K562 (cell line): ENCODE data around the gene DHRS3. TPM values are rescaled to one million over a fixed set of nuclear protein-coding genes. Genes with fewer than 3 reads are reported as not detected.
A peak's percentile ranks its signal among the peaks of the same experiment; 100 is the strongest.

Experiments used
- ATAC-seq: fragments of 200-7000 bp; cut with Tn5 transposase; 3 replicates; pipeline ENCODE4 v1.9.1; 2020; ENCODE audit warnings: moderate library complexity
- BruUV-seq: library from RNA; stranded (reverse); fragments of 400-500 nt; replicated peaks from 2 replicates; lab custom pipeline; 2021; lab: Mats Ljungman, UMichigan
- CTCF ChIA-PET: fragments of 300-600 bp; formaldehyde crosslinking; extraction: SDS; loops from one replicate; lab custom pipeline; 2021; ENCODE audit warnings: low intra/inter-chr PET ratio; lab: Yijun Ruan, JAX
- POLR2A ChIA-PET: fragments of 300-600, 350-650 bp; sonication (Branson Sonifier 250); formaldehyde crosslinking; extraction: SDS; loops from one replicate; lab custom pipeline; 2021; ENCODE audit warnings: antibody characterized with exemption, inconsistent platforms; lab: Yijun Ruan, JAX
- DNase-seq, 4 experiments: peaks; one replicate each; pipeline versions ENCODE4 v3.0.0 to v3.0.0-alpha.2; 2011 to 2018; ENCODE audit warnings: low spot score in 3 of 4, mixed read lengths in 3 of 4; ENCODE audit errors: extremely low read depth in 1 of 4
- FAIRE-seq: peaks from 2 replicates; lab custom pipeline; 2011; peaks lifted over from hg19 to GRCh38; lab: Jason Lieb, UNC
- H2AFZ ChIP-seq: 2 replicates; pipeline ENCODE4 v1.6.0; 2011; ENCODE audit warnings: low read depth, low read length, control low read depth, inconsistent platforms
- H3K27ac ChIP-seq: fragments of 200-600 bp; 3 replicates; pipeline ENCODE4 v1.8.0; 2011; ENCODE audit warnings: low read depth, mild to moderate bottlenecking, control low read depth, inconsistent platforms, low read length, moderate library complexity, mixed read lengths; ENCODE audit errors: extremely low read depth
- H3K27me3 ChIP-seq, 2 experiments: fragments of 300-600 bp in 1 of 2; 2 replicates in 1 of 2; 3 replicates in 1 of 2; pipeline versions ENCODE4 v1.6.0 to v1.8.0; 2011; ENCODE audit warnings: inconsistent platforms in 2 of 2, low read length in 2 of 2, mild to moderate bottlenecking in 1 of 2, mixed read lengths in 1 of 2, moderate library complexity in 1 of 2; ENCODE audit not compliant: control insufficient read depth in 2 of 2, insufficient read depth in 2 of 2
- H3K36me3 ChIP-seq: fragments of 300-600 bp; 3 replicates; pipeline ENCODE4 v1.8.0; 2011; ENCODE audit warnings: mild to moderate bottlenecking, low read length, inconsistent platforms; ENCODE audit not compliant: control insufficient read depth, insufficient read depth
- H3K4me1 ChIP-seq, 2 experiments: fragments of 200-600 bp in 1 of 2; replicated peaks in 1 of 2; 2 replicates in 1 of 2; 3 replicates in 1 of 2; pipeline versions ENCODE4 v1.5.1 to v1.8.0; 2011; ENCODE audit warnings: inconsistent platforms in 2 of 2, low read length in 2 of 2, mild to moderate bottlenecking in 1 of 2, mixed read lengths in 1 of 2, moderate library complexity in 1 of 2; ENCODE audit not compliant: control insufficient read depth in 2 of 2, insufficient read depth in 2 of 2
- H3K4me2 ChIP-seq: 2 replicates; pipeline ENCODE4 v1.6.1; 2011; ENCODE audit warnings: low read length, control low read depth, inconsistent platforms, mixed read lengths; ENCODE audit not compliant: insufficient read depth
- H3K4me3 ChIP-seq: fragments of 200-600 bp; sonication (generic), shearing (Covaris generic); 2 replicates; pipeline ENCODE4 v1.5.1; 2016; ENCODE audit warnings: control low read depth, inconsistent platforms
- H3K79me2 ChIP-seq: fragments of 200-600 bp; 3 replicates; pipeline ENCODE4 v1.8.0; 2011; ENCODE audit warnings: low read length, inconsistent platforms; ENCODE audit not compliant: control insufficient read depth, insufficient read depth
- H3K9ac ChIP-seq, 2 experiments: 2 replicates each; pipeline versions ENCODE4 v1.6.0 to v1.6.1; 2011; ENCODE audit warnings: low read depth in 2 of 2, low read length in 2 of 2, control low read depth in 1 of 2, inconsistent platforms in 1 of 2, mild to moderate bottlenecking in 1 of 2, mixed read lengths in 1 of 2; ENCODE audit not compliant: insufficient read depth in 1 of 2
- H3K9me1 ChIP-seq: one replicate; pipeline ENCODE4 v1.6.0; 2011; ENCODE audit warnings: inconsistent platforms, mild to moderate bottlenecking, low read length, moderate library complexity; ENCODE audit not compliant: control insufficient read depth, insufficient read depth
- H3K9me3 ChIP-seq: replicated peaks from 2 replicates; pipeline ENCODE4 v1.5.1; 2011; ENCODE audit warnings: low read depth, low read length, inconsistent platforms; ENCODE audit not compliant: control insufficient read depth, insufficient read depth
- H4K20me1 ChIP-seq: replicated peaks from 2 replicates; pipeline ENCODE4 v1.6.1; 2011; ENCODE audit warnings: low read length, inconsistent platforms, mixed read lengths; ENCODE audit not compliant: control insufficient read depth, insufficient read depth
- CBFA2T2 ChIP-seq: fragments of 450-650 bp; conservative IDR thresholded peaks from 2 replicates; pipeline ENCODE4 v1.6.1; 2017; ENCODE audit warnings: mild to moderate bottlenecking
- CBFA2T3 ChIP-seq: fragments of 450-650 bp; IDR thresholded peaks from 2 replicates; pipeline ENCODE4 v1.6.1; 2017
- CBX3 ChIP-seq, 2 experiments: IDR thresholded peaks; 1 replicate in 1 of 2; 2 replicates in 1 of 2; pipeline ENCODE4 v1.6.1; 2012; ENCODE audit warnings: inconsistent platforms in 2 of 2, low read length in 2 of 2, borderline replicate concordance in 1 of 2, control low read depth in 1 of 2
- CEBPG ChIP-seq, 3 experiments: fragments of 200-800 bp in 1 of 3; sonication (Bioruptor generic) in 1 of 3; sonication (generic) in 1 of 3; formaldehyde crosslinking in 1 of 3; IDR thresholded peaks in 2 of 3; conservative IDR thresholded peaks in 1 of 3; 2 replicates each; pipeline versions ENCODE4 v1.6.1 to v1.8.0; 2016 to 2022; ENCODE audit warnings: missing compliant biosample characterization in 2 of 3, missing genetic modification characterization in 2 of 3, mild to moderate bottlenecking in 1 of 3, missing genetic modification reagents in 1 of 3
- HBP1 ChIP-seq: fragments of 450-650 bp; formaldehyde crosslinking; IDR thresholded peaks from 2 replicates; pipeline ENCODE4 v1.4.0; 2022; ENCODE audit warnings: missing genetic modification characterization
- HLTF ChIP-seq: fragments of 450-650 bp; IDR thresholded peaks from 2 replicates; pipeline ENCODE4 v1.6.1; 2016
- HOMEZ ChIP-seq: fragments of 250-450 bp; sonication (Bioruptor Pico); IDR thresholded peaks from 2 replicates; pipeline ENCODE4 v1.4.0; 2020; ENCODE audit warnings: mild to moderate bottlenecking, moderate library complexity
- NFYB ChIP-seq: IDR thresholded peaks from 2 replicates; pipeline ENCODE4 v1.6.1; 2011; ENCODE audit warnings: mild to moderate bottlenecking, moderate library complexity; ENCODE audit not compliant: insufficient read length; ENCODE audit errors: extremely low read depth
- RBM25 ChIP-seq: fragments of 200-400 bp; formaldehyde crosslinking; IDR thresholded peaks from 2 replicates; pipeline ENCODE4 v1.6.1; 2018; ENCODE audit warnings: low read length, low read depth, moderate library complexity; ENCODE audit not compliant: severe bottlenecking
- SMARCA5 ChIP-seq: fragments of 450-650 bp; IDR thresholded peaks from 2 replicates; pipeline ENCODE4 v1.6.1; 2016
- TRIM24 ChIP-seq, 2 experiments: fragments of 450-650 bp; IDR thresholded peaks; 2 replicates each; pipeline ENCODE4 v1.6.1; 2016
- USF1 ChIP-seq: sonication (generic); formaldehyde crosslinking; IDR thresholded peaks from 2 replicates; pipeline ENCODE4 v1.9.0; 2022; ENCODE audit warnings: mild to moderate bottlenecking, missing genetic modification reagents
- WGBS: fragments of 100-300 bp; shearing (Covaris generic); methylation state at CpG from one replicate; pipeline ENCODE4 v1.1.6; 2016; ENCODE audit warnings: low coverage, mixed read lengths; ENCODE audit not compliant: insufficient coverage; ENCODE audit errors: missing lambda C conversion rate; 5-methylcytosine and 5-hydroxymethylcytosine counted together
- in situ Hi-C: fragments of 300-500 bp; cut with MboI; formaldehyde crosslinking; loops from 4 replicates; pipeline ENCODE4 v1.15.0; 2018; ENCODE audit warnings: inconsistent platforms, mixed read lengths
- intact Hi-C: fragments of 100-400 bp; cut with micrococcal nuclease; formaldehyde crosslinking; loops from 2 replicates; pipeline ENCODE4 v1.14.2; 2022
- polyA plus RNA-seq, 8 experiments: library from polyadenylated mRNA; depleted of rRNA in 4 of 8; stranded (reverse) in 5 of 8; unstranded in 3 of 8; fragments of >200 nt; fragmentation: Nextera tagmentation in 2 of 8; fragmentation: Illumina TruSeq in 1 of 8; extraction: Ambion mirVana in 2 of 8; extraction: Trizol in 1 of 8; gene quantifications; 2 replicates each; pipeline versions ENCODE4 v1.2.1 to v1.2.3, GENCODE V29; 2011 to 2014; ENCODE audit warnings: inconsistent platforms in 1 of 8, missing spikeins in 1 of 8
- total RNA-seq, 7 experiments: library from RNA; depleted of rRNA in 6 of 7; stranded (reverse); fragments of >200 nt in 6 of 7; fragmentation: Illumina TruSeq in 2 of 7; extraction: Trizol in 2 of 7; gene quantifications; 2 replicates each; pipeline versions ENCODE4 v1.2.1 to v1.2.3, GENCODE V29; 2011 to 2021; ENCODE audit warnings: low replicate concordance in 1 of 7
- TF ChIP-seq, protein P1 (sequence below): fragments of 250-450 bp; sonication (Bioruptor Pico); IDR thresholded peaks from 2 replicates; pipeline ENCODE4 v1.5.0; 2021; ENCODE audit warnings: mild to moderate bottlenecking, borderline replicate concordance
- TF ChIP-seq, protein P2 (sequence below), 2 experiments: IDR thresholded peaks; 2 replicates each; pipeline ENCODE4 v1.6.1; 2011; ENCODE audit warnings: borderline replicate concordance in 1 of 2, control low read depth in 1 of 2, low read depth in 1 of 2, low read length in 1 of 2, mild to moderate bottlenecking in 1 of 2, mixed read lengths in 1 of 2, moderate library complexity in 1 of 2; ENCODE audit not compliant: insufficient read depth in 1 of 2, insufficient read length in 1 of 2, poor library complexity in 1 of 2, severe bottlenecking in 1 of 2; ENCODE audit errors: extremely low read depth in 1 of 2

Gene DHRS3
- total and polyA plus RNA-seq, 9 of the 15 experiments (the other 6 are each of a cell fraction or from before 2014, with no cell fraction given) = 21.0 to 116 (median 58.7) TPM

DNA sequence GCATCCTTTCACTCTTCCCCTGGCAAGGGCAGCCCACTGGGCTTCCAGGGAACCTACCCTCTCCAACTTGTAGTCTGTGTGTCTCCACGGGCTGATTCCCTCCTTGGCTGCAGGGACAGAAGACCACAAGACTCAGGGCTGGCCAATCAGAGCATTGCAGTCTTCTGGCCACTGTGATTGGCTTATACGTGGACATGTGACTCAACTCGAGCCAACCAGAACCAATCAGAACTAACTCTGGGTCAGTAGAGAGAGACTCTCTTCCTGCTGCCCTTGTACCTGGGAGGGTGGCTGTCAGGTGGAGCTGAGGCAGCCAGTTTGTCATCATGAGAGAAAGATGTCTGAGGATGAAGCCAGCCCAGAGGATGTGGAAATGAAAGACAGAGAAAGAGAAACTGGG lies 64.0 kb downstream of the DHRS3 start:
- no peak overlapping the region for H3K4me2 ChIP-seq
- no peaks in the 10 kb centered on the region for H3K79me2 ChIP-seq
- H3K9ac ChIP-seq = no peak overlapping the region; a peak in 1 of 4 replicates
- BruUV-seq = no TSS peak
- H3K27ac ChIP-seq = no peak overlapping the region
- H3K27me3 ChIP-seq = no peaks in the 10 kb centered on the region
- intact Hi-C loops (no loop called here), in situ Hi-C loops (no loop called here)
- ChIA-PET POLR2A (interaction anchor here (0.8 to 1.4 kb wide), 2 partner anchors 17 to 34 kb away, joined by 3 to 4 read pairs; no protein-coding TSS in a partner anchor), CTCF (no interaction called here)
- peak overlapping the region; percentile 53 for H2AFZ ChIP-seq
- DNase-seq (peak; percentile 67 to 89 (median 76)), FAIRE-seq (peak; percentile 86), ATAC-seq (peak; percentile 77)
- no peaks in the 10 kb centered on the region for H3K9me3 ChIP-seq
- H3K36me3 ChIP-seq = no peaks in the 10 kb centered on the region
- peaks cover 20 to 58% of the 10 kb centered on the region in 2 experiments for H3K4me1 ChIP-seq
- H3K4me3 ChIP-seq = no peak overlapping the region
- H4K20me1 ChIP-seq = no peaks in the 10 kb centered on the region
- no peaks in the 10 kb centered on the region for H3K9me1 ChIP-seq
- 23% methylated on average over 3 of the region's 3 CpGs for WGBS
- 0 out of 2 replicates have a peak, but pooled peaks have one; percentile 33 for TF ChIP-seq SMARCA5
- no peak for TF ChIP-seq CBFA2T3
- TF ChIP-seq, protein P1, sequence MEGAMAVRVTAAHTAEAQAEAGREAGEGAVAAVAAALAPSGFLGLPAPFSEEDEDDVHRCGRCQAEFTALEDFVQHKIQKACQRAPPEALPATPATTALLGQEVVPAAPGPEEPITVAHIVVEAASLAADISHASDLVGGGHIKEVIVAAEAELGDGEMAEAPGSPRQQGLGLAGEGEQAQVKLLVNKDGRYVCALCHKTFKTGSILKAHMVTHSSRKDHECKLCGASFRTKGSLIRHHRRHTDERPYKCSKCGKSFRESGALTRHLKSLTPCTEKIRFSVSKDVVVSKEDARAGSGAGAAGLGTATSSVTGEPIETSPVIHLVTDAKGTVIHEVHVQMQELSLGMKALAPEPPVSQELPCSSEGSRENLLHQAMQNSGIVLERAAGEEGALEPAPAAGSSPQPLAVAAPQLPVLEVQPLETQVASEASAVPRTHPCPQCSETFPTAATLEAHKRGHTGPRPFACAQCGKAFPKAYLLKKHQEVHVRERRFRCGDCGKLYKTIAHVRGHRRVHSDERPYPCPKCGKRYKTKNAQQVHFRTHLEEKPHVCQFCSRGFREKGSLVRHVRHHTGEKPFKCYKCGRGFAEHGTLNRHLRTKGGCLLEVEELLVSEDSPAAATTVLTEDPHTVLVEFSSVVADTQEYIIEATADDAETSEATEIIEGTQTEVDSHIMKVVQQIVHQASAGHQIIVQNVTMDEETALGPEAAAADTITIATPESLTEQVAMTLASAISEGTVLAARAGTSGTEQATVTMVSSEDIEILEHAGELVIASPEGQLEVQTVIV (CRISPR knock-in tag) = no peak
- peak; percentile 81 for TF ChIP-seq RBM25
- TF ChIP-seq, protein P2, sequence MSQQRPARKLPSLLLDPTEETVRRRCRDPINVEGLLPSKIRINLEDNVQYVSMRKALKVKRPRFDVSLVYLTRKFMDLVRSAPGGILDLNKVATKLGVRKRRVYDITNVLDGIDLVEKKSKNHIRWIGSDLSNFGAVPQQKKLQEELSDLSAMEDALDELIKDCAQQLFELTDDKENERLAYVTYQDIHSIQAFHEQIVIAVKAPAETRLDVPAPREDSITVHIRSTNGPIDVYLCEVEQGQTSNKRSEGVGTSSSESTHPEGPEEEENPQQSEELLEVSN (IDR thresholded peaks at IDR 0.05; ENCODE audit: borderline replicate concordance in 1 of 2, extremely low read depth in 1 of 2, insufficient read depth in 1 of 2, insufficient read length in 1 of 2, low read depth in 1 of 2, low read length in 1 of 2, poor library complexity in 1 of 2, severe bottlenecking in 1 of 2) = peak in 1 of 2 experiments; percentile 10
- peak in 1 of 2 experiments; percentile 73; a peak in 2 of 3 replicates for TF ChIP-seq CBX3 (IDR thresholded peaks at IDR 0.05; ENCODE audit: borderline replicate concordance in 1 of 2, low read length in 2 of 2)
- peak; percentile 55; the same call in 1 of the 2 replicates for TF ChIP-seq CBFA2T2
- 0 out of 4 replicates have a peak, but pooled peaks of 1 of the 2 experiments have one; percentile 10 for TF ChIP-seq TRIM24 (IDR thresholded peaks at IDR 0.05)
- peak; percentile 97 for TF ChIP-seq USF1 (CRISPR knock-in tag)
- TF ChIP-seq CEBPG (CRISPR knock-in tag; IDR thresholded peaks at IDR 0.05) = 0 out of 2 replicates have a peak, but pooled peaks have one; percentile 19
- TF ChIP-seq CEBPG (tag; conservative IDR thresholded peaks at IDR 0.05 in 1 of 2, IDR thresholded peaks at IDR 0.05 in 1 of 2) = no peak
- TF ChIP-seq NFYB = peak; percentile 84
- no peak for TF ChIP-seq HOMEZ (CRISPR knock-in tag)
- TF ChIP-seq HBP1 (CRISPR knock-in tag) = no peak
- peak; percentile 42; the same call in 1 of the 2 replicates for TF ChIP-seq HLTF
